Stimulated activated naive CD4-positive, alpha-beta T cell (primary cell): ENCODE data around the gene CPSF3.
"Not testable (repeated sequence)": the region's sequence is repeated elsewhere in the genome, so short reads cannot be mapped to it uniquely, and the experiment has no call there.

Experiments used
- DNase-seq, 6 experiments: peaks; one replicate each; lab custom pipeline; 2025; lab: John Stamatoyannopoulos, UW

CPSF3 gene

GRCh38 chr2:9466147-9466683 is 42.8 kb downstream of the CPSF3 start:
- DNase-seq, result no peak

GRCh38 chr2:9467687-9468086 is 44.2 kb downstream of the CPSF3 start:
- no peak for DNase-seq

GRCh38 chr2:9471206-9471605 is 47.8 kb downstream of the CPSF3 start:
- DNase-seq, result no peak

- no peak for DNase-seq
Observed at GRCh38 chr2:9472511-9472910, 49.1 kb downstream of the CPSF3 start.

GRCh38 chr2:9473308-9473984 is 50.0 kb downstream of the CPSF3 start:
- peak in 1 of 6 experiments; percentile 43 for DNase-seq

- DNase-seq, result peak; percentile 61 to 87 (median 68)
Observed at GRCh38 chr2:9473985-9474360, 50.5 kb downstream of the CPSF3 start.

GRCh38 chr2:9474361-9475057 is 51.1 kb downstream of the CPSF3 start, which contains the start of gene IAH1:
IAH1 (plus strand) TSS chr2:9474551; CDS start chr2:9474567, 16 bp downstream.
- DNase-seq, result peak; percentile 64 to 88 (median 70)

GRCh38 chr2:9477914-9478313 is 54.5 kb downstream of the CPSF3 start:
- no peak for DNase-seq

GRCh38 chr2:9478526-9478925 is 55.1 kb downstream of the CPSF3 start:
- DNase-seq, result no peak

GRCh38 chr2:9480157-9480556 is 56.7 kb downstream of the CPSF3 start:
- no peak for DNase-seq

GRCh38 chr2:9483107-9483506 is 59.7 kb downstream of the CPSF3 start:
- no peak for DNase-seq

- DNase-seq, result no peak
Observed at GRCh38 chr2:9484533-9484932, 61.1 kb downstream of the CPSF3 start.

GRCh38 chr2:9488583-9489547 is 65.4 kb downstream of the CPSF3 start:
- no peak for DNase-seq

GRCh38 chr2:9490789-9491188 is 67.3 kb downstream of the CPSF3 start:
- no peak for DNase-seq

- DNase-seq, result no peak
Observed at GRCh38 chr2:9492927-9493326, 69.5 kb downstream of the CPSF3 start.

- no peak for DNase-seq
Observed at GRCh38 chr2:9493478-9493877, 70.0 kb downstream of the CPSF3 start.

GRCh38 chr2:9494081-9494480 is 70.6 kb downstream of the CPSF3 start:
- DNase-seq, result no peak

GRCh38 chr2:9497017-9497416 is 73.6 kb downstream of the CPSF3 start:
- no peak for DNase-seq

- no peak for DNase-seq
Observed at GRCh38 chr2:9498210-9498609, 74.8 kb downstream of the CPSF3 start.

GRCh38 chr2:9508931-9509330 is 85.5 kb downstream of the CPSF3 start:
- DNase-seq, result no peak

- DNase-seq, result not testable (repeated sequence)
Observed at GRCh38 chr2:9513946-9514345, 90.5 kb downstream of the CPSF3 start.

- no peak for DNase-seq
Observed at GRCh38 chr2:9517118-9517782, 93.8 kb downstream of the CPSF3 start.
